ENCODE results near the gene ZFP1.
"Not testable (repeated sequence)": the region's sequence is repeated elsewhere in the genome, so short reads cannot be mapped to it uniquely, and the experiment has no call there.

DNA sequence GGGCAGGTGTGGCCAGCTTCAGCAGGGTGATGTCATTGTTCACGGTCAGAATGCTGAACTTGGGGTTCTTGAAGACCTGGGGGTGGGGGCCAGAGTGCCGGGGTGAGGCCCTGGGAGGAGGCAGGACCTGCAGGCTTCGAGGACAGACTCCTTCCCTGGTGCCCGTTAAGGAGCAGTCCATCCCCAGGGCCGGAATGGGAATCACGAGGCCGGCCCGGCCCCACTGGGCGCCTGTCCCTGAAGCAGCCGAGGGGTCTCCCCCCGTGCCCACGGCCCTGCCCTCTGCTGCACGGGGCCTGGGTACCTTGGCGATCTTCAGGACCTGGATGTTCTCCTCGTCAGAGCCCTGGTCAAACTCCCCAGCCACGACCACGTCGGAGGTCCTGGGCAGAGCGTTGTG is 57.1 kb downstream of the ZFP1 start:
- TF ChIP-seq POLR2AphosphoS5 (IDR thresholded peaks at IDR 0.05; ENCODE audit: low read depth); CREB1 (CRISPR knock-in tag; IDR thresholded peaks at IDR 0.05; ENCODE audit: low read depth); EZH2 (IDR thresholded peaks at IDR 0.05; ENCODE audit: low read depth, unreplicated experiment); STAT1 (IDR thresholded peaks at IDR 0.05; ENCODE audit: unreplicated experiment); JUNB (IDR thresholded peaks at IDR 0.05; ENCODE audit: unreplicated experiment); EZH2phosphoT487 (IDR thresholded peaks at IDR 0.05; ENCODE audit: unreplicated experiment); ZNF331 (CRISPR knock-in tag; IDR thresholded peaks at IDR 0.05; ENCODE audit: low read depth); ZNF114 (CRISPR knock-in tag; IDR thresholded peaks at IDR 0.05): not testable (repeated sequence)
- TF ChIP-seq, protein P1, sequence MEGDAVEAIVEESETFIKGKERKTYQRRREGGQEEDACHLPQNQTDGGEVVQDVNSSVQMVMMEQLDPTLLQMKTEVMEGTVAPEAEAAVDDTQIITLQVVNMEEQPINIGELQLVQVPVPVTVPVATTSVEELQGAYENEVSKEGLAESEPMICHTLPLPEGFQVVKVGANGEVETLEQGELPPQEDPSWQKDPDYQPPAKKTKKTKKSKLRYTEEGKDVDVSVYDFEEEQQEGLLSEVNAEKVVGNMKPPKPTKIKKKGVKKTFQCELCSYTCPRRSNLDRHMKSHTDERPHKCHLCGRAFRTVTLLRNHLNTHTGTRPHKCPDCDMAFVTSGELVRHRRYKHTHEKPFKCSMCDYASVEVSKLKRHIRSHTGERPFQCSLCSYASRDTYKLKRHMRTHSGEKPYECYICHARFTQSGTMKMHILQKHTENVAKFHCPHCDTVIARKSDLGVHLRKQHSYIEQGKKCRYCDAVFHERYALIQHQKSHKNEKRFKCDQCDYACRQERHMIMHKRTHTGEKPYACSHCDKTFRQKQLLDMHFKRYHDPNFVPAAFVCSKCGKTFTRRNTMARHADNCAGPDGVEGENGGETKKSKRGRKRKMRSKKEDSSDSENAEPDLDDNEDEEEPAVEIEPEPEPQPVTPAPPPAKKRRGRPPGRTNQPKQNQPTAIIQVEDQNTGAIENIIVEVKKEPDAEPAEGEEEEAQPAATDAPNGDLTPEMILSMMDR (conservative IDR thresholded peaks at IDR 0.05; ENCODE audit: low read depth in 2 of 2) = not testable (repeated sequence)
- TF ChIP-seq, protein P2, sequence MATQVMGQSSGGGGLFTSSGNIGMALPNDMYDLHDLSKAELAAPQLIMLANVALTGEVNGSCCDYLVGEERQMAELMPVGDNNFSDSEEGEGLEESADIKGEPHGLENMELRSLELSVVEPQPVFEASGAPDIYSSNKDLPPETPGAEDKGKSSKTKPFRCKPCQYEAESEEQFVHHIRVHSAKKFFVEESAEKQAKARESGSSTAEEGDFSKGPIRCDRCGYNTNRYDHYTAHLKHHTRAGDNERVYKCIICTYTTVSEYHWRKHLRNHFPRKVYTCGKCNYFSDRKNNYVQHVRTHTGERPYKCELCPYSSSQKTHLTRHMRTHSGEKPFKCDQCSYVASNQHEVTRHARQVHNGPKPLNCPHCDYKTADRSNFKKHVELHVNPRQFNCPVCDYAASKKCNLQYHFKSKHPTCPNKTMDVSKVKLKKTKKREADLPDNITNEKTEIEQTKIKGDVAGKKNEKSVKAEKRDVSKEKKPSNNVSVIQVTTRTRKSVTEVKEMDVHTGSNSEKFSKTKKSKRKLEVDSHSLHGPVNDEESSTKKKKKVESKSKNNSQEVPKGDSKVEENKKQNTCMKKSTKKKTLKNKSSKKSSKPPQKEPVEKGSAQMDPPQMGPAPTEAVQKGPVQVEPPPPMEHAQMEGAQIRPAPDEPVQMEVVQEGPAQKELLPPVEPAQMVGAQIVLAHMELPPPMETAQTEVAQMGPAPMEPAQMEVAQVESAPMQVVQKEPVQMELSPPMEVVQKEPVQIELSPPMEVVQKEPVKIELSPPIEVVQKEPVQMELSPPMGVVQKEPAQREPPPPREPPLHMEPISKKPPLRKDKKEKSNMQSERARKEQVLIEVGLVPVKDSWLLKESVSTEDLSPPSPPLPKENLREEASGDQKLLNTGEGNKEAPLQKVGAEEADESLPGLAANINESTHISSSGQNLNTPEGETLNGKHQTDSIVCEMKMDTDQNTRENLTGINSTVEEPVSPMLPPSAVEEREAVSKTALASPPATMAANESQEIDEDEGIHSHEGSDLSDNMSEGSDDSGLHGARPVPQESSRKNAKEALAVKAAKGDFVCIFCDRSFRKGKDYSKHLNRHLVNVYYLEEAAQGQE (IDR thresholded peaks at IDR 0.05; ENCODE audit: unreplicated experiment) = not testable (repeated sequence)
- TF ChIP-seq, protein P3, sequence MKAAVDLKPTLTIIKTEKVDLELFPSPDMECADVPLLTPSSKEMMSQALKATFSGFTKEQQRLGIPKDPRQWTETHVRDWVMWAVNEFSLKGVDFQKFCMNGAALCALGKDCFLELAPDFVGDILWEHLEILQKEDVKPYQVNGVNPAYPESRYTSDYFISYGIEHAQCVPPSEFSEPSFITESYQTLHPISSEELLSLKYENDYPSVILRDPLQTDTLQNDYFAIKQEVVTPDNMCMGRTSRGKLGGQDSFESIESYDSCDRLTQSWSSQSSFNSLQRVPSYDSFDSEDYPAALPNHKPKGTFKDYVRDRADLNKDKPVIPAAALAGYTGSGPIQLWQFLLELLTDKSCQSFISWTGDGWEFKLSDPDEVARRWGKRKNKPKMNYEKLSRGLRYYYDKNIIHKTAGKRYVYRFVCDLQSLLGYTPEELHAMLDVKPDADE (IDR thresholded peaks at IDR 0.05) = not testable (repeated sequence)
